K562 (cell line): Measurements from ENCODE around the gene MBOAT2. TPM values are rescaled to one million over a fixed set of nuclear protein-coding genes. Genes with fewer than 3 reads are reported as not detected.

Source experiments
- BRF2 ChIP-seq: IDR thresholded peaks from 3 replicates; pipeline ENCODE4 v1.6.1; 2011; ENCODE audit warnings: borderline replicate concordance, mild to moderate bottlenecking; ENCODE audit not compliant: insufficient read length, insufficient read depth
- DMBX1 ChIP-seq: fragments of 250-450 bp; sonication (Bioruptor Pico); IDR thresholded peaks from 2 replicates; pipeline ENCODE4 v1.8.0; 2022; ENCODE audit warnings: inconsistent platforms, mild to moderate bottlenecking, moderate library complexity, borderline replicate concordance
- FIP1L1 ChIP-seq: fragments of 200-400 bp; formaldehyde crosslinking; IDR thresholded peaks from 2 replicates; pipeline ENCODE4 v1.6.1; 2018; ENCODE audit warnings: mild to moderate bottlenecking, low read depth, low read length; ENCODE audit not compliant: poor library complexity, severe bottlenecking
- FOXM1 ChIP-seq, 2 experiments: fragments of 450-650 bp in 1 of 2; sonication (generic) in 1 of 2; formaldehyde crosslinking in 1 of 2; IDR thresholded peaks; 2 replicates each; pipeline versions ENCODE4 v1.6.1 to v1.9.0; 2017 to 2022; ENCODE audit warnings: low read depth in 2 of 2, mild to moderate bottlenecking in 2 of 2, missing genetic modification reagents in 1 of 2, moderate library complexity in 1 of 2
- HNRNPUL1 ChIP-seq: fragments of 200-400 bp; formaldehyde crosslinking; IDR thresholded peaks from 2 replicates; pipeline ENCODE4 v1.6.1; 2017; ENCODE audit warnings: low read length
- MBD2 ChIP-seq: sonication (generic); IDR thresholded peaks from 2 replicates; pipeline ENCODE4 v1.6.1; 2016; ENCODE audit warnings: low read depth, borderline replicate concordance
- MEF2D ChIP-seq: conservative IDR thresholded peaks from 2 replicates; pipeline ENCODE4 v1.6.1; 2016; ENCODE audit warnings: low read depth, missing genetic modification characterization, missing compliant biosample characterization
- NFXL1 ChIP-seq: fragments of 450-650 bp; formaldehyde crosslinking; IDR thresholded peaks from 2 replicates; pipeline ENCODE4 v1.4.0; 2021; ENCODE audit warnings: mild to moderate bottlenecking
- NFYB ChIP-seq: IDR thresholded peaks from 2 replicates; pipeline ENCODE4 v1.6.1; 2011; ENCODE audit warnings: mild to moderate bottlenecking, moderate library complexity; ENCODE audit not compliant: insufficient read length; ENCODE audit errors: extremely low read depth
- SP2 ChIP-seq: IDR thresholded peaks from 2 replicates; pipeline ENCODE4 v1.6.1; 2011; ENCODE audit warnings: mild to moderate bottlenecking, low read depth, low read length, moderate library complexity; ENCODE audit not compliant: poor library complexity, severe bottlenecking; ENCODE audit errors: extremely low read depth
- STAT5B ChIP-seq: fragments of 250-450 bp; sonication (Bioruptor Pico); IDR thresholded peaks from 2 replicates; pipeline ENCODE4 v1.8.0; 2021; ENCODE audit warnings: mild to moderate bottlenecking, inconsistent platforms
- TAF9B ChIP-seq: fragments of 450-650 bp; IDR thresholded peaks from 2 replicates; pipeline ENCODE4 v1.6.1; 2018; ENCODE audit warnings: mild to moderate bottlenecking; ENCODE audit not compliant: partially characterized antibody
- polyA plus RNA-seq, 8 experiments: library from polyadenylated mRNA; depleted of rRNA in 4 of 8; stranded (reverse) in 5 of 8; unstranded in 3 of 8; fragments of >200 nt; fragmentation: Nextera tagmentation in 2 of 8; fragmentation: Illumina TruSeq in 1 of 8; extraction: Ambion mirVana in 2 of 8; extraction: Trizol in 1 of 8; gene quantifications; 2 replicates each; pipeline versions ENCODE4 v1.2.1 to v1.2.3, GENCODE V29; 2011 to 2014; ENCODE audit warnings: inconsistent platforms in 1 of 8, missing spikeins in 1 of 8
- total RNA-seq, 7 experiments: library from RNA; depleted of rRNA in 6 of 7; stranded (reverse); fragments of >200 nt in 6 of 7; fragmentation: Illumina TruSeq in 2 of 7; extraction: Trizol in 2 of 7; gene quantifications; 2 replicates each; pipeline versions ENCODE4 v1.2.1 to v1.2.3, GENCODE V29; 2011 to 2021; ENCODE audit warnings: low replicate concordance in 1 of 7
- TF ChIP-seq, protein P1 (sequence below): fragments of 450-650 bp; IDR thresholded peaks from 2 replicates; pipeline ENCODE4 v1.6.1; 2016; ENCODE audit warnings: low read depth, mild to moderate bottlenecking, moderate library complexity
- TF ChIP-seq, protein P2 (sequence below): fragments of 200-800 bp; sonication (Bioruptor generic); IDR thresholded peaks from 2 replicates; pipeline ENCODE4 v1.6.1; 2017; ENCODE audit warnings: missing genetic modification characterization, missing compliant biosample characterization
- TF ChIP-seq, protein P3 (sequence below), 2 experiments: fragments of 450-650 bp; IDR thresholded peaks; 2 replicates each; pipeline ENCODE4 v1.6.1; 2016; ENCODE audit warnings: mild to moderate bottlenecking in 2 of 2, borderline replicate concordance in 1 of 2, low read depth in 1 of 2, moderate library complexity in 1 of 2

MBOAT2 gene
- total and polyA plus RNA-seq, 9 of the 15 experiments (the other 6 are each of a cell fraction or from before 2014, with no cell fraction given) = 8.4 to 122 (median 27.6) TPM

DNA sequence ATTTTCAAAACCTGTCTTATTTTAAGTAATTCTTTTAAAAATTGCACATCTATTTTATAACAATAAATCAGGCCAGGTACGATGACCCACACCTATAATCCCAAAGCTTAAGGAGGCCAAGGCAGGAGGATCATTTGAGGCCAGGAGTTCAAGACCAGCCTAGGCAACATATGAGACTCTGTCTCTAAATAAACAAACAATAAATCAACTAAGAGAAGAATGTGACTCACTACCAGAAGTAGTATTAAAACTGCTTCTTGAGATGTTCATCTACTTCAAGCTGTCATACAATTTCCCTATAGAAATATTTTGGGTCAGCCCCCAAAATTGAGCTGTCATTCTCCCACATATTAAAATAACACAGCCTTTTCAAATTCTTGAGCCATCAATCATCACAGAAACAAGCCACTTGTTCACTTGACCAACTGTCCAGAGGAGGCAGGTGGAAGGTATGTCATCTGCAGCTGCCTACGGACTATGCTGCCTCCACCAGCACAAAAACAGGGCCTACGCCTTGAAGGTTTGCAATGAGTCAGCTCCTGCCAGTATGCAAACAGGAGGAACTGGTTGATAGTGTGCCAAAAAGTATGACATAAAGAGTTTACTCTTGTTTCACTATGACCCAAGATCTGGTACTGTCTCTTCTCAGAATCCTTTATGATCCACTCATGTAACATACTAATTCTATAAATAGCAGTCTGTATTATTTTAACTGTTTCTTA, 199.7 kb downstream of the MBOAT2 start (continued):
- TF ChIP-seq, protein P1, sequence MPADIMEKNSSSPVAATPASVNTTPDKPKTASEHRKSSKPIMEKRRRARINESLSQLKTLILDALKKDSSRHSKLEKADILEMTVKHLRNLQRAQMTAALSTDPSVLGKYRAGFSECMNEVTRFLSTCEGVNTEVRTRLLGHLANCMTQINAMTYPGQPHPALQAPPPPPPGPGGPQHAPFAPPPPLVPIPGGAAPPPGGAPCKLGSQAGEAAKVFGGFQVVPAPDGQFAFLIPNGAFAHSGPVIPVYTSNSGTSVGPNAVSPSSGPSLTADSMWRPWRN = no peak
- TF ChIP-seq, protein P2, sequence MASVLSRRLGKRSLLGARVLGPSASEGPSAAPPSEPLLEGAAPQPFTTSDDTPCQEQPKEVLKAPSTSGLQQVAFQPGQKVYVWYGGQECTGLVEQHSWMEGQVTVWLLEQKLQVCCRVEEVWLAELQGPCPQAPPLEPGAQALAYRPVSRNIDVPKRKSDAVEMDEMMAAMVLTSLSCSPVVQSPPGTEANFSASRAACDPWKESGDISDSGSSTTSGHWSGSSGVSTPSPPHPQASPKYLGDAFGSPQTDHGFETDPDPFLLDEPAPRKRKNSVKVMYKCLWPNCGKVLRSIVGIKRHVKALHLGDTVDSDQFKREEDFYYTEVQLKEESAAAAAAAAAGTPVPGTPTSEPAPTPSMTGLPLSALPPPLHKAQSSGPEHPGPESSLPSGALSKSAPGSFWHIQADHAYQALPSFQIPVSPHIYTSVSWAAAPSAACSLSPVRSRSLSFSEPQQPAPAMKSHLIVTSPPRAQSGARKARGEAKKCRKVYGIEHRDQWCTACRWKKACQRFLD = no peak
- TF ChIP-seq NFXL1 = no peak
- TF ChIP-seq MBD2 = no peak
- no peak for TF ChIP-seq SP2
- TF ChIP-seq NFYB = no peak
- no peak for TF ChIP-seq FOXM1 (IDR thresholded peaks at IDR 0.05; ENCODE audit: low read depth)
- no peak for TF ChIP-seq FOXM1 (CRISPR knock-in tag; IDR thresholded peaks at IDR 0.05; ENCODE audit: low read depth)
- TF ChIP-seq FIP1L1 = no peak
- TF ChIP-seq BRF2 = no peak
- no peak for TF ChIP-seq HNRNPUL1
- no peak for TF ChIP-seq STAT5B
- no peak for TF ChIP-seq DMBX1 (CRISPR knock-in tag)
- TF ChIP-seq MEF2D (tag) = peak; percentile 47; the same call in 1 of the 2 replicates
- TF ChIP-seq TAF9B = peak; percentile 46
- TF ChIP-seq, protein P3, sequence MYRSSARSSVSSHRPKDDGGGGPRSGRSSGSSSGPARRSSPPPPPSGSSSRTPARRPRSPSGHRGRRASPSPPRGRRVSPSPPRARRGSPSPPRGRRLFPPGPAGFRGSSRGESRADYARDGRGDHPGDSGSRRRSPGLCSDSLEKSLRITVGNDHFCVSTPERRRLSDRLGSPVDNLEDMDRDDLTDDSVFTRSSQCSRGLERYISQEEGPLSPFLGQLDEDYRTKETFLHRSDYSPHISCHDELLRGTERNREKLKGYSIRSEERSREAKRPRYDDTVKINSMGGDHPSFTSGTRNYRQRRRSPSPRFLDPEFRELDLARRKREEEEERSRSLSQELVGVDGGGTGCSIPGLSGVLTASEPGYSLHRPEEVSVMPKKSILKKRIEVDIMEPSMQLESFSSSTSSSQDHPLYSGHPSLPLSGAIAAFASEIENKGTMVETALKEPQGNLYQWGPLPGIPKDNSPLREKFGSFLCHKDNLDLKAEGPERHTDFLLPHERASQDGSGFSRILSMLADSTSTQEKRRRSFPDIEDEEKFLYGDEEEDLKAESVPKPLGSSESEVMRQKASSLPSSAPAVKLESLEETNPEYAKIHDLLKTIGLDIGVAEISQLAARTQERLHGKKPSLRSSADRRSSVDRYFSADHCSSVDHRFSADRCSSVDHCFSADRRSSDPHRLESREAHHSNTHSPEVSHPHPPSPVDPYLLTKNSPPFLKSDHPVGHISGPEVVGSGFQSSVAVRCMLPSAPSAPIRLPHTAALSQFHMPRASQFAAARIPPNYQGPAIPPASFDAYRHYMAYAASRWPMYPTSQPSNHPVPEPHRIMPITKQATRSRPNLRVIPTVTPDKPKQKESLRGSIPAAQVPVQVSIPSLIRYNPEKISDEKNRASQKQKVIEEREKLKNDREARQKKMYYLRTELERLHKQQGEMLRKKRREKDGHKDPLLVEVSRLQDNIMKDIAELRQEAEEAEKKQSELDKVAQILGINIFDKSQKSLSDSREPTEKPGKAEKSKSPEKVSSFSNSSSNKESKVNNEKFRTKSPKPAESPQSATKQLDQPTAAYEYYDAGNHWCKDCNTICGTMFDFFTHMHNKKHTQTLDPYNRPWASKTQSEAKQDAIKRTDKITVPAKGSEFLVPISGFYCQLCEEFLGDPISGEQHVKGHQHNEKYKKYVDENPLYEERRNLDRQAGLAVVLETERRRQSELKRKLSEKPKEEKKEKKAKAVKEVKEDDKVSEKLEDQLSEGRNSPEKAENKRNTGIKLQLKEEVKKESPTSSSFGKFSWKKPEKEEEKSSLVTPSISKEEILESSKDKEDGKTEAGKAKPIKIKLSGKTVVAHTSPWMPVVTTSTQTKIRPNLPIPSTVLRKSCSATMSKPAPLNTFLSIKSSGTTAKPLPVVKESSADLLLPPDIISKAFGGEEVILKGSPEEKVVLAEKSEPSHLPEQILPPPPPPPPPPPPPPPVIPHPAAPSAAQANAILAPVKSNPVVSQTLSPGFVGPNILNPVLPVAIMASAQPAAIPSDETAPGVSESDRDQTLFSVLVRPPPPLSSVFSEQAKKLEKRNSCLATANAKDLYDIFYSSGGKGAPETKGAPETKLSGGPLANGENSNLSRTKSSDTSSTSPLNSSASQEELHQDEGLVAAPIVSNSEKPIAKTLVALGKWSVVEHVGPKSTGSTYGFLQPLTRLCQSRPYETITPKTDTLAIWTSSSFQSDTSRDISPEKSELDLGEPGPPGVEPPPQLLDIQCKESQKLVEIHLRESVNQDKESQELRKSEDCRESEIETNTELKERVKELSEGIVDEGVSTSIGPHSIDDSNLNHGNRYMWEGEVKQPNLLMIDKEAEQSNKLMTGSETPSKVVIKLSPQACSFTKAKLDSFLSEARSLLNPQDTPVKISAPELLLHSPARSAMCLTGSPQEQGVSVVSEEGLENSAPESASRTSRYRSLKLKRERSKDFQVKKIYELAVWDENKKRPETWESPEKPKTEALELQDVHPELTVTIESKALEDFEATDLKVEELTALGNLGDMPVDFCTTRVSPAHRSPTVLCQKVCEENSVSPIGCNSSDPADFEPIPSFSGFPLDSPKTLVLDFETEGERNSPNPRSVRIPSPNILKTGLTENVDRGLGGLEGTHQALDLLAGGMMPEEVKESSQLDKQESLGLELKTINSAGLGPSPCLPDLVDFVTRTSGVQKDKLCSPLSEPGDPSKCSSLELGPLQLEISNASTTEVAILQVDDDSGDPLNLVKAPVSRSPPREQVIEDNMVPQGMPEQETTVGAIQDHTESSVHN (IDR thresholded peaks at IDR 0.05; ENCODE audit: borderline replicate concordance in 1 of 2, low read depth in 1 of 2) = peak in 1 of 2 experiments; percentile 51; a peak in 1 of 4 replicates
